HCT116 (cell line): Measurements from ENCODE around the gene IGSF23.
"Not testable (repeated sequence)": the region's sequence is repeated elsewhere in the genome, so short reads cannot be mapped to it uniquely, and the experiment has no call there.

Source experiments
- CEBPB ChIP-seq: IDR thresholded peaks from 2 replicates; pipeline ENCODE4 v1.6.1; 2012; ENCODE audit warnings: low read depth
- CTCF ChIP-seq, 3 experiments: fragments of 200-600 bp in 1 of 3; sonication (generic) in 1 of 3; IDR thresholded peaks in 2 of 3; conservative IDR thresholded peaks in 1 of 3; 2 replicates each; pipeline ENCODE4 v1.5.1; 2012 to 2017; ENCODE audit warnings: low read depth in 2 of 3, low read length in 2 of 3, antibody characterized with exemption in 1 of 3, borderline replicate concordance in 1 of 3, control low read depth in 1 of 3, mild to moderate bottlenecking in 1 of 3, mixed read lengths in 1 of 3, mixed run types in 1 of 3, moderate library complexity in 1 of 3; ENCODE audit not compliant: insufficient read depth in 1 of 3
- EZH2 ChIP-seq: fragments of 200-600 bp; sonication (generic); IDR thresholded peaks from 2 replicates; pipeline ENCODE4 v1.6.1; 2017; ENCODE audit warnings: antibody characterized with exemption, mixed run types
- EZH2phosphoT487 ChIP-seq: fragments of 200-600 bp; IDR thresholded peaks from 2 replicates; pipeline ENCODE4 v1.6.1; 2018; ENCODE audit warnings: antibody characterized with exemption, borderline replicate concordance
- FOSL1 ChIP-seq: IDR thresholded peaks from 2 replicates; pipeline ENCODE4 v1.6.1; 2012; ENCODE audit warnings: low read depth
- JUND ChIP-seq: IDR thresholded peaks from 2 replicates; pipeline ENCODE4 v1.6.1; 2012
- MAX ChIP-seq: IDR thresholded peaks from 2 replicates; pipeline ENCODE4 v1.6.1; 2012
- POLR2A ChIP-seq: IDR thresholded peaks from 2 replicates; pipeline ENCODE4 v1.7.0; 2011; ENCODE audit warnings: borderline replicate concordance; ENCODE audit not compliant: insufficient read depth, insufficient read length; ENCODE audit errors: extremely low read depth
- POLR2AphosphoS5 ChIP-seq: IDR thresholded peaks from 2 replicates; pipeline ENCODE4 v1.6.1; 2011; ENCODE audit warnings: mild to moderate bottlenecking, low read depth, low read length, moderate library complexity
- RAD21 ChIP-seq: IDR thresholded peaks from 2 replicates; pipeline ENCODE4 v1.6.1; 2012; ENCODE audit warnings: low read depth, mild to moderate bottlenecking
- REST ChIP-seq: IDR thresholded peaks from 2 replicates; pipeline ENCODE4 v1.6.1; 2012; ENCODE audit warnings: low read depth
- SP1 ChIP-seq: IDR thresholded peaks from 2 replicates; pipeline ENCODE4 v1.6.1; 2012; ENCODE audit warnings: low read depth
- ZBTB33 ChIP-seq: IDR thresholded peaks from 2 replicates; pipeline ENCODE4 v1.6.1; 2011; ENCODE audit warnings: mild to moderate bottlenecking, low read length, moderate library complexity; ENCODE audit not compliant: insufficient replicate concordance; ENCODE audit errors: extremely low read depth

- not testable (repeated sequence) for TF ChIP-seq CTCF (IDR thresholded peaks at IDR 0.05 in 2 of 3, conservative IDR thresholded peaks at IDR 0.05 in 1 of 3; ENCODE audit: borderline replicate concordance in 1 of 3, insufficient read depth in 1 of 3, low read depth in 2 of 3, low read length in 2 of 3); EZH2; CEBPB; POLR2AphosphoS5; SP1; EZH2phosphoT487; FOSL1; JUND; RAD21; REST; ZBTB33; POLR2A; MAX
Observed at GRCh38 chr19:44670027-44670426, 56.7 kb downstream of the IGSF23 start.
